Measurements from ENCODE around the gene BRK1. TPM values are rescaled to one million over a fixed set of nuclear protein-coding genes. Genes with fewer than 3 reads are reported as not detected.

BRK1 gene
- polyA plus RNA-seq, 1 of the 3 experiments (the other 2 are of a cell fraction), result 211 TPM

DNA sequence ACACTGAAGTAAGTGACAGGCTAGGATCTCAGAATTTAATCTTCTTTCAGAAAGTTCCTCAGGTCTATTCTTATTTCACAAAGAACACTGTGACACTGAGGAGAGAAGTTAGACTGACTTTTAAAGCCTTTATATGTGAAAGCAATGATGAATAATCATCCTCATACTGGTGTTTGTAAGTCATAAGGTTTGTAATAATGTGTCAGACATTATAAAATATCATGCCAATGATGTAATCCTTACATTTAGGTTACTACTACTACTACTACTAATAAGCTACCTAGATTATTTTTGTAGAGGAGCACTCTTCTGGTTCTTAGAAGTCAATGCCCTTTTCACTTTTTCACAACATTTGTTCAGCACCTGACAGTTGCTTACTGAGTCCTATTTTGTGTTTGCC lies 40.8 kb upstream of the BRK1 start:
- no peaks in the 10 kb centered on the region for H3K27me3 ChIP-seq (ENCODE audit: insufficient read depth)
- no peak overlapping the region for H3K4me3 ChIP-seq (ENCODE audit: low read depth in 2 of 2, low read length in 1 of 2)
- CTCF ChIA-PET, result interaction anchor here (0.6 kb wide), 1 partner anchor 89 kb away, joined by 3 read pairs; no protein-coding TSS in a partner anchor

DNA sequence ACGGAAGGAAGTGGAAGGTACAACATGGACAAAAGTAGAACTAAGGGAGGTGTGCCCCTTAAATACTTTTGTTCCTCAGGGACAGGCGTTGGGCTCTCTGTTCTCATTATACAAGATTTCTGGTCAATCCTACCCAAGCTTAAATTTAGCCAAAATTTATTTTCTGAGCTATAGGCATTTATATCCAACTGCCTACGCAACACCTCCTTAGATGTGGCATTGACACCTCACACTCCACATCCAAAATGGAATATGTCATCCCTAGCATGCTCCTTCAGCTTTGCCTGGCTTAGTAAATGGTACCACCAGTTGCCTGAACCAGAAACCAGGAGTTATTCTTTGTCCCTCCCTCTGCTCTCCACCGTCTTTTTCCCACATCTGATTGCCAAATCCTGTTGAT lies 33.6 kb upstream of the BRK1 start:
- ChIA-PET POLR2A (no interaction called here), CTCF (interaction anchor here (1.3 to 1.7 kb wide), 2 partner anchors 83 to 205 kb away, joined by 3 to 4 read pairs; partner anchors contain the start of gene IRAK2)
- Histone ChIP-seq H3K4me1 (ENCODE audit: control insufficient read depth in 1 of 2, insufficient read depth in 2 of 2, low read depth in 1 of 2, low read length in 1 of 2) (no peaks in the 10 kb centered on the region; a peak in 1 of 4 replicates), H3K9me3 (no peaks in the 10 kb centered on the region), H3K27me3 (ENCODE audit: insufficient read depth) (no peaks in the 10 kb centered on the region), H3K79me2 (ENCODE audit: insufficient read depth) (no peaks in the 10 kb centered on the region), H4K20me1 (ENCODE audit: insufficient read depth) (no peaks in the 10 kb centered on the region), H3K9me2 (no peaks in the 10 kb centered on the region), H3K4me2 (no peak overlapping the region), H3K4me3 (ENCODE audit: low read depth in 2 of 2, low read length in 1 of 2) (no peak overlapping the region), H2AFZ (ENCODE audit: low read depth) (no peak overlapping the region), H3K27ac (ENCODE audit: low read depth in 2 of 2, low read length in 1 of 2) (no peak overlapping the region), H3K36me3 (replicated peaks in 1 of 2; ENCODE audit: control insufficient read depth in 1 of 2, insufficient read depth in 2 of 2, low read length in 1 of 2) (peaks cover 5 to 8% of the 10 kb centered on the region in 2 experiments), H3F3A (replicated peaks; ENCODE audit: insufficient read depth) (no peaks in the 10 kb centered on the region), H3K9ac (no peak overlapping the region)
- 98% methylated on average over 4 of the region's 4 CpGs for WGBS (ENCODE audit: low lambda C conversion rate)
- DNase-seq, result no peak
- TF ChIP-seq TCF12 (IDR thresholded peaks at IDR 0.05) (no peak), EZH2phosphoT487 (IDR thresholded peaks at IDR 0.05; ENCODE audit: borderline replicate concordance, low read depth) (no peak)
- TF ChIP-seq, protein P1, sequence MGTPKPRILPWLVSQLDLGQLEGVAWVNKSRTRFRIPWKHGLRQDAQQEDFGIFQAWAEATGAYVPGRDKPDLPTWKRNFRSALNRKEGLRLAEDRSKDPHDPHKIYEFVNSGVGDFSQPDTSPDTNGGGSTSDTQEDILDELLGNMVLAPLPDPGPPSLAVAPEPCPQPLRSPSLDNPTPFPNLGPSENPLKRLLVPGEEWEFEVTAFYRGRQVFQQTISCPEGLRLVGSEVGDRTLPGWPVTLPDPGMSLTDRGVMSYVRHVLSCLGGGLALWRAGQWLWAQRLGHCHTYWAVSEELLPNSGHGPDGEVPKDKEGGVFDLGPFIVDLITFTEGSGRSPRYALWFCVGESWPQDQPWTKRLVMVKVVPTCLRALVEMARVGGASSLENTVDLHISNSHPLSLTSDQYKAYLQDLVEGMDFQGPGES (IDR thresholded peaks at IDR 0.05; ENCODE audit: low read depth, low read length), result no peak

More for the DNA sequence above, 40.8 kb upstream of the BRK1 start:
- Histone ChIP-seq H3F3A (replicated peaks; ENCODE audit: insufficient read depth) (no peaks in the 10 kb centered on the region), H3K79me2 (ENCODE audit: insufficient read depth) (no peaks in the 10 kb centered on the region), H3K9me2 (no peaks in the 10 kb centered on the region), H3K4me1 (ENCODE audit: control insufficient read depth in 1 of 2, insufficient read depth in 2 of 2, low read depth in 1 of 2, low read length in 1 of 2) (no peaks in the 10 kb centered on the region), H3K36me3 (replicated peaks in 1 of 2; ENCODE audit: control insufficient read depth in 1 of 2, insufficient read depth in 2 of 2, low read length in 1 of 2) (peaks cover 0 to 3% of the 10 kb centered on the region in 2 experiments), H3K9ac (no peak overlapping the region), H3K9me3 (no peaks in the 10 kb centered on the region), H3K4me2 (no peak overlapping the region), H3K27ac (ENCODE audit: low read depth in 2 of 2, low read length in 1 of 2) (no peak overlapping the region), H2AFZ (ENCODE audit: low read depth) (no peak overlapping the region), H4K20me1 (ENCODE audit: insufficient read depth) (no peaks in the 10 kb centered on the region)
- TF ChIP-seq RCOR1 (IDR thresholded peaks at IDR 0.05; ENCODE audit: low read length) (no peak), FOSL2 (IDR thresholded peaks at IDR 0.05; ENCODE audit: borderline replicate concordance, low read depth) (no peak), NFIC (IDR thresholded peaks at IDR 0.05; ENCODE audit: borderline replicate concordance) (no peak), SIN3A (IDR thresholded peaks at IDR 0.05; ENCODE audit: borderline replicate concordance, low read depth, low read length) (no peak), RFX5 (IDR thresholded peaks at IDR 0.05; ENCODE audit: low read length) (no peak), POLR2AphosphoS5 (IDR thresholded peaks at IDR 0.05; ENCODE audit: low read depth, low read length) (no peak), CTCF (IDR thresholded peaks at IDR 0.05) (no peak), YY1 (IDR thresholded peaks at IDR 0.05; ENCODE audit: low read depth) (no peak), GATA2 (CRISPR knock-in tag; IDR thresholded peaks at IDR 0.05) (no peak), JUND (IDR thresholded peaks at IDR 0.05) (no peak)
- TF ChIP-seq, protein P1 (IDR thresholded peaks at IDR 0.05; ENCODE audit: low read depth, low read length), result no peak
- TF ChIP-seq, protein P2, sequence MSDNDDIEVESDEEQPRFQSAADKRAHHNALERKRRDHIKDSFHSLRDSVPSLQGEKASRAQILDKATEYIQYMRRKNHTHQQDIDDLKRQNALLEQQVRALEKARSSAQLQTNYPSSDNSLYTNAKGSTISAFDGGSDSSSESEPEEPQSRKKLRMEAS (IDR thresholded peaks at IDR 0.05; ENCODE audit: low read depth), result no peak
- DNase-seq, result no peak
- POLR2A ChIA-PET, result no interaction called here
